NCI-H774 (cell line): ENCODE data around the gene PTPRN2.

Source experiments
- DNase-seq: peaks from one replicate; lab custom pipeline; 2025; lab: John Stamatoyannopoulos, UW

Gene PTPRN2

DNA sequence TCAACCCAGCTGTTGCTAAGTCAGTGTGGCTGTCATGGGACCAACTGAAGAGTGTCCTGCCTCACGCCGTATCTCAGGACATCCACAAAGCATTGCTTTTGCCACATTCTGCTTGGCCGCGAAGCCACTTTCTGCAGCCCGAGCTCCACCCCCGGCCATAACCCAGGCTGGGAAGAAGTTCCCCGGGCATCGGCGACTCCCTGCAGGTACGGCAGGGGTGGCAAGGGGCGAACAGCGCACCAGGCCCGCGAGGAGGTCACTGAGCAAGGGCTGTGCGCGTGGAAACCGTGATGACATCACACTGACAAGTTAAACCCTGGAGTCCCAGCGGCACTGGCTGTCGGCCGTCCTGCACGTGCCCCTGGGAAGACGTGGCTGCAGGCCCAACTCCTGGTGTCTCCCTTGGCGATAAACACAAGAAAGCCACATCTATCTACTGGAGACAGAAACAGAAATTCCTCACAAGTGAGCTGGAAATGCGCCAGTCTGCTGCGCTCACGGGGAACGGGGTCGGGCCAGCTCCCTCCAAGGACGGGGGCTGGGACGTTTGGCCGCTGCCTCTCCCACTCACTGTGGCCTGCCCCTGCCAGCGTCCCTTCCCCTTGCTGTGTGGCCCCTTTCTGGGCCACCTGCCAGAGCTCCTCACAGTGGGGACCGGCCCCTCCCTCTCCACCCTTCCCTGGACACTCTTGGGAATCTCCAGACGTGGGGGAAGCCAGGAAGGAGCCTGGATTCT lies 924.5 kb downstream of the PTPRN2 start:
- DNase-seq = no peak

DNA sequence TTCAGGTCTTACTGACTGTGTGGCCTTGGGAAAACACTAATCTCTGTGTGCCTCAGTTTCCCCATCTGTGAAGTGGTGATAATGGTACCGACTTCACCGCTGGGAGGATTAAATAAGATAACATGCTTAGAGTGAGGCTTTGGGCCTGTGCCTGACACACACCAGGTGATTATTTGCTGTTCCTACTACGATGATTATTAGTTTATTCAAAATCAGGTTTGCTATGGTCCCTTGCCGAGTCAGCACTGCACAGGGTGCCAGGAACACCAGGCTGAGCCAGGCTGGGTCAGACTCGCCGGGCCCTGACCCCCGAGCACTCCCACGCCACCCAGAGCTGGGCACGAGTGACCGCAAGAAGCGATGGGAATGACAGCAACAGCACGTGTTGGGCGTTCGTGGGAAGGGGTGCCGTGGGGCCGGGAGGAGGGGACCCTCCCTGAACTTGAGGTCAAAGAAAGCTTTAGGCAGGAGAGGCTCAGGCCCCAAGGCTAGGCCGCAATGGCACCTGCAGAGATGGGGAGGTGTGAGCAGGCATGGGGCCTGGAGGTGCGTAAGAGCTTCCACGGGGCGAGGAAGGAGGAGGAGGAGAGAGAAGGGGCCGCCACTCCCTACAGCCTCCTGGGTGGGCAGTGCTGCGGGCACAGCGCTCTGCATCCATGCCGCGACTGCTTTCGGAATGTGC lies 925.4 kb downstream of the PTPRN2 start:
- no peak for DNase-seq

GRCh38 chr7:157661611-157661975 lies 926.0 kb downstream of the PTPRN2 start:
- no peak for DNase-seq

- no peak for DNase-seq
These were observed 926.5 kb downstream of the PTPRN2 start for GRCh38 chr7:157660971-157661610.

- DNase-seq = no peak
These were observed 928.7 kb downstream of the PTPRN2 start for GRCh38 chr7:157658851-157659412.

GRCh38 chr7:157657741-157658740 lies 929.6 kb downstream of the PTPRN2 start:
- no peak for DNase-seq

DNA sequence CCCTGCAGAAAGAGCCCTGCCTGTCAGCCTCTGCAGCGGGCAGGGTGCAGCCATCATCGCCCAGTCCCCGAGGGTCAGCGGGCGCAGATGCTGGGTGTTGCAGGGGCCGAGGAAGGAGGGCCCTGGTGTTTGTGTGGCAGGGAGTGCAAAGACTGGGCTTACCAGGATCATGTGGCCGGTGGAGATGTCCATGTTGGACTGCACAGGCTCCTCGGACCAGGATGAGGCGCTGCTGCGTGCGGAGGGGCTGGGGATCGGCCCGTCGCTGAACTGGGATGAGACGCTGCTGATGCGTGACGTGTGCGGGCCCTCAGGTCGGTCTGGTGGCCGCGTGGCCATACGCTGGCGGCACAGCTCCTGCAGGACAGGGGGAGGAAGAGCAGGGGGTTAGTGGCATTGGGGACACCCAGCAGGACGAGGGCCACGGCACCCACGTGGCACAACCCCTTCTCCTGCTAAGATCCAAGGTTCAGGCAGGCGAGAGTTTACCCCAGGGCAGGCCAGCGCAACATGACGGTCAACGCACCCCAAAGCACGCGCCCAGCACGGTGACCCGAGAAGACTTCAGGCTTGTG lies 931.3 kb downstream of the PTPRN2 start:
- DNase-seq = no peak

DNA sequence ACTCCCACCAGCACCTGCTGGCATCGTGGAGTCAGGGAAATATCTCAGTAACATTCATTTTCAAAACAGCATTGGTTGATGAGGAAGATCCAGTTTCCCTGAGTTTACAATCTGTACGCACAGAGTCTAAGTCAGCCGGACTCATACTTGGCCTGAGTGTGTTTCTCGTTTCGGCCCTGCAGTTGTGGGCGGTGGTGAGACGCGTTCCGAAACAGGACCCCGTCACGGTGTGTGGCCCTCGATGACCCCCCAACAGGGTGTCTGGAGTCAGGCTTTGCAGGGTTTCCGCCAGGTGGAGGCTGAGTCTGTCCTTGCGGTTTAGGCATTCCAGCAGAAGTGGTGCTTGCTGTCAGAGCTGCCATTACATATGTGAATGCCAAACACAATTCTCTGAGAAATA lies 933.3 kb downstream of the PTPRN2 start:
- no peak for DNase-seq

- no peak for DNase-seq
These were observed 933.8 kb downstream of the PTPRN2 start for GRCh38 chr7:157653827-157654207.

- DNase-seq = no peak
These were observed 934.4 kb downstream of the PTPRN2 start for GRCh38 chr7:157652954-157653826.

DNA sequence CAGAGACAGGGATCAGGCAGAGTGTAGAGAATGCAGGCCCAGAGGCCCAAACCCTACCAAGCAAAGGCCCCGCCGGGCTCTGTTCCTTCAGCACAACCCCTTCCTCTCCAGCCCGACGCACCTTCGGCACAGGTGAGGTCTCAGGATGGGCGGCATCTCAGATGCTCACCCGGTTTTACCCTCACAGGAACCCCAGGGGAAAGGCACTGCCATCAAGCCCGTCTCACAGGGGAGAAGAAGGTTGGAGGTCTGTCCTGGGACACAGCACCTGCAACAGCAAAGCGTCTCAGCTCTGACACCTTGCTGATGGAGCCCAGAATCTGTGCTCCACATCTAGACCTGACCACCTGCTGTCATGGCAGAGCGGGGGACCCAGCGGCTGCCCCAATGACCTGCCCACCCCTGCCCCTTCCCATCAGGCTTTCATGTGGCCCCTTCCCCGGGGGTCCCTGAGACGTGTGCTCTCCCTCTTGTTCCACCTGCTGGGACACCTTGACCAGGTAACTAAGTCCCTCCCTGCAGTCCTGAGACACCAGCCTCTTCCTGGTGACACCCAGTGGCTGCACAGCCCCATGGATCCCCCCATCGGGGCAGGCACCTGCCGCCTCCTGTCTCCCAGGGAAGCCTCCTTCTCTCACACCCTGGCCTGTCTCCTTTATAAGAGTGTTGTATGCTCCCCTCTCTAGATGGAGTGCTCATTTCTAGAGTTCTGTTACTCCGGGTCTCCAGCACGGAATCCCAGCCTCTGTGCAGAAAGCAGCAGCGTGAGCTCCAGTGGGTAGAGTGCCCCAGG lies 935.3 kb downstream of the PTPRN2 start:
- no peak for DNase-seq

- DNase-seq = no peak
These were observed 936.1 kb downstream of the PTPRN2 start for GRCh38 chr7:157651366-157652160.

DNA sequence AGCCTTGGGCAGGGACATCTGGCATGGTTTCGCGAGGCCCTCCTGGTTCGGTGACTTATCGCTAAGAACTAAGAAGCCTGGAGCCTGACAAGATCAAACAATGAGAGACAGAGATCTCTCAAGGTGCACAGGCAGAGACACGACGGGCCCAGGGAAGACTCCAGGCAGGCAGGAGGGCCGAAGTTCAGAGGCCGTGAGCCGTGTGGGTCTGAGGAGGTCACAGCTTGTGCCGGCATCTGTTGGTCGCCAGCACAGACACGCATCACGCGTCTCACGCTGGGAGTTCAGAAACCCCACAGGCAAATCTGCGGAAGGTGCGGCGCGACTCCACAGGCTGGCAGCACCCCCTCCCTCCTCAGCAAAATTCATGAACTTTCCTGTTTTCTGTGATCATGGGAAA lies 936.8 kb downstream of the PTPRN2 start:
- no peak for DNase-seq

GRCh38 chr7:157650131-157650631 lies 937.4 kb downstream of the PTPRN2 start:
- no peak for DNase-seq

GRCh38 chr7:157646551-157646950 lies 941.1 kb downstream of the PTPRN2 start:
- no peak for DNase-seq

DNA sequence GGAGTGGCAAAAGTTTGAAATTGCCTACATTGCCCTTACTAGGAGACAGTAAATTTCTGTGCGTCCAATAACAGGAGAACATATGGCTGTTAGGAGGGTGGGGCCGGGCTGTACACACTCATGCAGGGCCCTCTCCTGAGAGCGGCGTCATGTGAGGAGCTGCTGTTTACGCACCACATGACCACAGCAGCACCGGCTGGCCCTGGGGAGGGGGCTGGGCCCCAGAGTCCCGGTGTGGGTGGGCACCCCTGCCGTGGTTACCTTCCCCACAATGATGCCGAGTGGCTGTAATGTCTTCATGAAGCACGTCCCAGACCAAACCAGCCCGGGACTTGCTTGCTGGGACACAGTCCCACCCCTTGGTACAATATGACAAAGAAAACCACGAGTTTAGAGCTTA lies 942.1 kb downstream of the PTPRN2 start:
- no peak for DNase-seq

GRCh38 chr7:157644946-157645345 lies 942.7 kb downstream of the PTPRN2 start:
- DNase-seq = no peak

GRCh38 chr7:157643525-157643970 lies 944.1 kb downstream of the PTPRN2 start:
- no peak for DNase-seq
